Keratinocyte (primary cell): ENCODE results near the gene RGS6. TPM values are rescaled to one million over a fixed set of nuclear protein-coding genes. Genes with fewer than 3 reads are reported as not detected.

ENCODE experiments used
- DNase-seq: peaks from one replicate; pipeline ENCODE4 v3.0.0-alpha.2; 2011; ENCODE audit warnings: low read depth, missing footprints, low spot score
- FAIRE-seq: peaks from 2 replicates; lab custom pipeline; 2011; peaks lifted over from hg19 to GRCh38; lab: Jason Lieb, UNC
- H2AFZ ChIP-seq: 2 replicates; pipeline ENCODE4 v1.6.0; 2012; ENCODE audit warnings: low read length, control low read depth, inconsistent platforms; ENCODE audit not compliant: control insufficient read depth
- H3K27ac ChIP-seq: 2 replicates; pipeline ENCODE4 v1.5.1; 2011; ENCODE audit warnings: low read length; ENCODE audit not compliant: control insufficient read depth, insufficient read depth
- H3K27me3 ChIP-seq: 3 replicates; pipeline ENCODE4 v1.6.0; 2011; ENCODE audit warnings: low read length; ENCODE audit not compliant: control insufficient read depth, insufficient read depth; ENCODE audit errors: extremely low read depth
- H3K36me3 ChIP-seq, 2 experiments: 2 replicates in 1 of 2; 3 replicates in 1 of 2; pipeline ENCODE4 v1.5.1; 2011; ENCODE audit warnings: low read length in 2 of 2, mild to moderate bottlenecking in 1 of 2; ENCODE audit not compliant: control insufficient read depth in 2 of 2, insufficient read depth in 2 of 2; ENCODE audit errors: extremely low read depth in 1 of 2
- H3K4me1 ChIP-seq: 3 replicates; pipeline ENCODE4 v1.5.1; 2011; ENCODE audit warnings: low read length; ENCODE audit not compliant: control insufficient read depth, insufficient read depth; ENCODE audit errors: extremely low read depth
- H3K4me2 ChIP-seq: 3 replicates; pipeline ENCODE4 v1.6.0; 2011; ENCODE audit warnings: low read depth, low read length; ENCODE audit not compliant: control insufficient read depth, insufficient read depth; ENCODE audit errors: extremely low read depth
- H3K4me3 ChIP-seq, 3 experiments: fragments of 200-600 bp in 1 of 3; sonication (generic) in 1 of 3; 2 replicates in 2 of 3; 3 replicates in 1 of 3; pipeline ENCODE4 v1.5.1; 2011 to 2016; ENCODE audit warnings: low read length in 3 of 3, mild to moderate bottlenecking in 3 of 3, control low read depth in 2 of 3, inconsistent platforms in 1 of 3, low read depth in 1 of 3, mixed read lengths in 1 of 3, mixed run types in 1 of 3, moderate library complexity in 1 of 3; ENCODE audit not compliant: control insufficient read depth in 2 of 3, insufficient read depth in 2 of 3; ENCODE audit errors: extremely low read depth in 1 of 3
- H3K79me2 ChIP-seq: 2 replicates; pipeline ENCODE4 v1.6.0; 2012; ENCODE audit warnings: low read length; ENCODE audit not compliant: control insufficient read depth, insufficient read depth
- H3K9ac ChIP-seq: 3 replicates; pipeline ENCODE4 v1.6.0; 2011; ENCODE audit warnings: low read length; ENCODE audit not compliant: control insufficient read depth, insufficient read depth; ENCODE audit errors: extremely low read depth
- H3K9me1 ChIP-seq: 3 replicates; pipeline ENCODE4 v1.6.0; 2011; ENCODE audit warnings: low read length; ENCODE audit not compliant: control insufficient read depth, insufficient read depth; ENCODE audit errors: extremely low read depth
- H3K9me3 ChIP-seq: 2 replicates; pipeline ENCODE4 v1.5.1; 2012; ENCODE audit warnings: low read depth, low read length; ENCODE audit not compliant: control insufficient read depth
- H4K20me1 ChIP-seq: 3 replicates; pipeline ENCODE4 v1.6.0; 2011; ENCODE audit warnings: low read length; ENCODE audit not compliant: control insufficient read depth, insufficient read depth; ENCODE audit errors: extremely low read depth
- CTCF ChIP-seq, 3 experiments: IDR thresholded peaks in 1 of 3; conservative IDR thresholded peaks in 1 of 3; optimal IDR thresholded peaks in 1 of 3; 2 replicates in 2 of 3; 3 replicates in 1 of 3; pipeline versions ENCODE3 to v1.5.1; 2011; ENCODE audit warnings: low read length in 3 of 3, mild to moderate bottlenecking in 3 of 3, moderate library complexity in 2 of 3, control low read depth in 1 of 3, inconsistent platforms in 1 of 3; ENCODE audit not compliant: insufficient read depth in 2 of 3; ENCODE audit errors: extremely low read depth in 1 of 3
- EZH2 ChIP-seq: IDR thresholded peaks from one replicate; pipeline ENCODE4 v1.6.1; 2012; ENCODE audit warnings: inconsistent platforms, mild to moderate bottlenecking, low read length, moderate library complexity
- dilution Hi-C: fragments of 300-500 bp; cut with MboI; formaldehyde crosslinking; loops from one replicate; pipeline ENCODE4 v1.7.0; 2020; ENCODE audit warnings: low sequenced_read_pairs; ENCODE audit not compliant: extremely low pct_ligation_motif_present
- polyA plus RNA-seq, 5 experiments: library from polyadenylated mRNA; depleted of rRNA in 3 of 5; stranded (reverse) in 3 of 5; stranded (forward) in 1 of 5; unstranded in 1 of 5; fragments of >200 nt; gene quantifications; 1 replicate in 1 of 5; 2 replicates in 3 of 5; 3 replicates in 1 of 5; pipeline versions ENCODE4 v1.2.1 to v1.2.3, GENCODE V29; 2011 to 2012; ENCODE audit warnings: missing spikeins in 2 of 5, low read depth in 1 of 5, low replicate concordance in 1 of 5

RGS6 gene
- polyA plus RNA-seq, 1 donor (not counting 4 experiments of a cell fraction or from before 2014, with no cell fraction given), result not detected

- no peaks in the 10 kb centered on the region for H3K27me3 ChIP-seq
- no peak for FAIRE-seq
- H3K4me3 ChIP-seq, result no peak overlapping the region
- no peak overlapping the region for H3K4me2 ChIP-seq
- H3K27ac ChIP-seq, result no peak overlapping the region
- no peak overlapping the region for H3K9ac ChIP-seq
- H3K9me3 ChIP-seq, result no peaks in the 10 kb centered on the region
- no peaks in the 10 kb centered on the region for H3K4me1 ChIP-seq
- DNase-seq, result no peak
- no peak overlapping the region for H2AFZ ChIP-seq
- no peaks in the 10 kb centered on the region for H3K79me2 ChIP-seq
- TF ChIP-seq CTCF (optimal IDR thresholded peaks at IDR 0.05 in 1 of 3, IDR thresholded peaks at IDR 0.05 in 1 of 3, conservative IDR thresholded peaks at IDR 0.05 in 1 of 3; ENCODE audit: extremely low read depth in 1 of 3, insufficient read depth in 2 of 3, low read length in 3 of 3) (no peak), EZH2 (no peak)
- dilution Hi-C loops, result no loop called here
- no peaks in the 10 kb centered on the region for H4K20me1 ChIP-seq
- no peaks in the 10 kb centered on the region for H3K9me1 ChIP-seq
- no peaks in the 10 kb centered on the region for H3K36me3 ChIP-seq
Observed at GRCh38 chr14:72389200-72389599, 457.0 kb downstream of the RGS6 start.

GRCh38 chr14:72401101-72401625 lies 468.9 kb downstream of the RGS6 start:
- H2AFZ ChIP-seq, result no peak overlapping the region
- H3K4me2 ChIP-seq, result no peak overlapping the region
- H4K20me1 ChIP-seq, result no peaks in the 10 kb centered on the region
- H3K9me1 ChIP-seq, result no peaks in the 10 kb centered on the region
- no peak overlapping the region for H3K9ac ChIP-seq
- H3K4me1 ChIP-seq, result no peaks in the 10 kb centered on the region
- dilution Hi-C loops, result no loop called here
- H3K27ac ChIP-seq, result no peak overlapping the region
- no peaks in the 10 kb centered on the region for H3K79me2 ChIP-seq
- no peak overlapping the region for H3K4me3 ChIP-seq
- no peak for DNase-seq
- TF ChIP-seq CTCF (optimal IDR thresholded peaks at IDR 0.05 in 1 of 3, IDR thresholded peaks at IDR 0.05 in 1 of 3, conservative IDR thresholded peaks at IDR 0.05 in 1 of 3; ENCODE audit: extremely low read depth in 1 of 3, insufficient read depth in 2 of 3, low read length in 3 of 3), result no peak
- TF ChIP-seq EZH2, result no peak
- H3K27me3 ChIP-seq, result no peaks in the 10 kb centered on the region
- H3K36me3 ChIP-seq, result no peaks in the 10 kb centered on the region
- no peaks in the 10 kb centered on the region for H3K9me3 ChIP-seq
- FAIRE-seq, result no peak
